Measurements from ENCODE around the gene ZNF438. TPM values are rescaled to one million over a fixed set of nuclear protein-coding genes. Genes with fewer than 3 reads are reported as not detected.

ZNF438 gene
- total RNA-seq, 4 donors from 2014 or later, result 17.6 to 34.8 (median 23.6) TPM

DNA sequence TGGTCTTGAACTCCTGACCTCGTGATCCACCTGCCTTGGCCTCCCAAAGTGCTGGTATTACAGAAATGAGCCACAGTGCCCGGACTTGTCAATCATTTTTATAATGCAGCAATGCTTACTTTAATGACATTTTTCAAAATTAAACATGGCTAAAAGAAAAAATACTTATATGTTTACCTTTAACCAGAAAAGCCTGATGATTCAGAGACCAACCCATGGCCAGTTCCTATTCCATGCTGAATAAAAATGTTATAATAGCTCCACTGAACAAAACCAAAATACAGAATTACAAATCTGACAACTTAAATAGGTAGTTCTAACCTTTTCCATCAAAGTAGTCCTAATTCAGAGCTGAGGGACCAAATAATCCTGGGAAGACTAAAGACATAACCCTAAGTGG, 21.6 kb downstream of the ZNF438 start:
- TF ChIP-seq, protein P1, sequence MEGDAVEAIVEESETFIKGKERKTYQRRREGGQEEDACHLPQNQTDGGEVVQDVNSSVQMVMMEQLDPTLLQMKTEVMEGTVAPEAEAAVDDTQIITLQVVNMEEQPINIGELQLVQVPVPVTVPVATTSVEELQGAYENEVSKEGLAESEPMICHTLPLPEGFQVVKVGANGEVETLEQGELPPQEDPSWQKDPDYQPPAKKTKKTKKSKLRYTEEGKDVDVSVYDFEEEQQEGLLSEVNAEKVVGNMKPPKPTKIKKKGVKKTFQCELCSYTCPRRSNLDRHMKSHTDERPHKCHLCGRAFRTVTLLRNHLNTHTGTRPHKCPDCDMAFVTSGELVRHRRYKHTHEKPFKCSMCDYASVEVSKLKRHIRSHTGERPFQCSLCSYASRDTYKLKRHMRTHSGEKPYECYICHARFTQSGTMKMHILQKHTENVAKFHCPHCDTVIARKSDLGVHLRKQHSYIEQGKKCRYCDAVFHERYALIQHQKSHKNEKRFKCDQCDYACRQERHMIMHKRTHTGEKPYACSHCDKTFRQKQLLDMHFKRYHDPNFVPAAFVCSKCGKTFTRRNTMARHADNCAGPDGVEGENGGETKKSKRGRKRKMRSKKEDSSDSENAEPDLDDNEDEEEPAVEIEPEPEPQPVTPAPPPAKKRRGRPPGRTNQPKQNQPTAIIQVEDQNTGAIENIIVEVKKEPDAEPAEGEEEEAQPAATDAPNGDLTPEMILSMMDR (IDR thresholded peaks at IDR 0.05; ENCODE audit: low read depth), result no peak

DNA sequence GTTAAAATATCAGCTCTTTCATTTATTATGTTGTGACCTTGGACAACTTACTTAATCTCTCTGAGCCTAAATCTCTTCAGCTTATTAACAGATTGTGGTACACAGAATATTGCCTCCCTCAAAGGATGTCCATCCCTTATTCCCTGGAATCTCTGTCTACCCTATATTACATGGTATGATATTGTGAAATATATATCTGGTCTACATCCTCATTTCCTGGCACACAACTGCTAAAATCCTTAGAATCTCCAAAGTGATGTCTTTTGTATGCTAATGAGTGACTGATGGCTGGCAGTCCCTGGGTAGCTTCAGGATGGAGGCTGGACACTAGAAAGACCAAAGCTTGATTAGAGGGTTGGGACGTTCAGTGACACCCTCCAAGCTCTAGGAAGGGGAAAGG, 25.8 kb downstream of the ZNF438 start:
- TF ChIP-seq, protein P1 (IDR thresholded peaks at IDR 0.05; ENCODE audit: low read depth), result no peak

DNA sequence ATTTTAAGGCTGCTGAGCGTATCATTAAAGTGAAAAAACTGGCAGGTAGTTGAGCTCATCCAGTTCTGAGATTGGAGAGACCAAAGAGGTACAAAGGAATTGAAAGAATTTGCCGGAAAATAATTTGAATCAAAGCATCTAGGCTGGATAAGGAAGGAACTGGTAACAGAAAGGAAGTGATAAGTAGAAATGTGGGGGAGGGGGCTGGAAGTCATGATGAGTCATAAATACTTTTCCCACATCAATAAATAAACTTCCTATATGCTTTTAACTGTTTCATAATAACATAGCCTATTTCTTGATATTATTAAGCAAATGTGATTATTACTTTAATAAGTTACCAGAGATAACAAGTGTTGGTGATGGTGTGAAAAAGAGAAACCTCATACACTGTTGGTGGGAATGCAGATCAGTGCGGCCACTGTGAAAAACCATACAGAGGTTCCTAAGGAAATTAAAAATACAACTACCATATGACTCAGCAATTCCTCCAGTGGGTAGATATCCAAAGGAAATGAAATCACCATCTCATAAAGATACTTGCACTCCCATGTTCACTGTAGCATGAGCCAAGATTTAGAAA, 27.0 kb downstream of the ZNF438 start:
- TF ChIP-seq, protein P1 (IDR thresholded peaks at IDR 0.05; ENCODE audit: low read depth), result no peak

DNA sequence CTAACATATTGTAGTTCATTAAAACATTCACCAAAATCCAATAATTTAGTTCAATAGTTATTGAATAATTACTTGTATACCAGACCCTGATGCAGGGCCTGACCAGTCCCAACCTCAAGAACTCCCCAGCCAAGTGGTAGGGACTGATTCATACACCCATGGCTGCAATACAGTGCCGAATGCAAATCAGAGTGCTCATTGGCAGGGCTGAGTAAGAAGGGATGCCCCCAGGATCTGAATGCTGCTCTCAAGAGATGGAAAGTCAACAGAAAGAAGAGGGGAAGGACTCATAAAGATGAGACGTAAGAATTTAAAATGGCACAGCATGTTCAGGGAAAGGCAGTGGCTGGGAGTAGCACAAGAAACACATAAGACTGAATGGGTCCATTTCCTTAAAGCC, 29.9 kb downstream of the ZNF438 start:
- TF ChIP-seq, protein P1 (IDR thresholded peaks at IDR 0.05; ENCODE audit: low read depth), result no peak

DNA sequence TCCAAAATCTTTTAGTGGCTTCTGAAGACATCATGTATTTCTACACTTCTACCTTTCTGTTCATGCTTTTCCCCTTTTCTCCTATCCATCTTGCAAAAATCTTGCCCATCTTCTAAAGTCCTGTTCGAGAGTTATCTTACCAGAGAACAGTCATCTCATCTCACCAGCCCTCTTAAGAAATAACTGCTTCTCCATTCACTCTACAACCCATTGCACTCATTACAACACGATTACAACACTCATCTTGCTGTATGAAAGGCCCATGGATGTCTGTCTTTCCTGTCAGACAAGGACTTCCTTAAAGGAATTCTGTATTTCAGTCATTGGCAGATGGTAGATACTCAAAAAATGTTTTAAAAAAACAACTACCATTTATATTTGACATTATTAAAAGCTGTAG, 30.8 kb downstream of the ZNF438 start:
- TF ChIP-seq, protein P1 (IDR thresholded peaks at IDR 0.05; ENCODE audit: low read depth), result no peak

- TF ChIP-seq, protein P1 (IDR thresholded peaks at IDR 0.05; ENCODE audit: low read depth), result no peak
Measured at GRCh38 chr10:31000071-31000782, 31.4 kb downstream of the ZNF438 start.

DNA sequence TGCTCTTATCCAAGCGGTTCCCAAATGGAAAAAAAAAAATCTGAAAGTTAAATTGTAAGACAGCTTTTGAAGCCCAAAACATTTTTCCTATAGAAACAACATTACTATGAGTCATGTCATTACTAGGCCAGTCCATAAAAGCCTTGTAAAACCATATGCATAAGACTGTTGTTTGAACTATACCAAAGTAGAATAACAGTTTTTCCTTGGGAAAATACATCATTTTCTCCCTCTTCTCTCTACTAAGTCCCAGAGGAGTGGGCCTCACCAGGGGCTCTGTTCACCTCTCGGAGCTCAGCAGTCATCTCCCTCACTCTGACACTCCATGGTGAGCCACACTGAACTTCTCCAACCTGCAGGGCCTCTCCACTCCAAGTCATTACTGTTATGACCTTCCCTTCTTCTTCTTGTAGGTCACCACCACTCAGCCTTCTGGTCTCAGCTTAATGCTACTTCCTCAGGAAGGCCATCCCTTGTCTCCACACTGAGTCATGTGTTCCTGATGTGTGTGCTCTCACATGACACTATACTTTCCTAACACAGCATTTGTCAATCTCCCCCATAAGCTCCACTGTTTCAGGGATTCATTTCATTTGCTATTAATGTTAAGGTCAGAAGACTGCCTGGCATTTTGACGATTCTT, 32.5 kb downstream of the ZNF438 start:
- TF ChIP-seq, protein P1 (IDR thresholded peaks at IDR 0.05; ENCODE audit: low read depth), result no peak
